ENCODE data around the gene KRTAP5-6.
A peak's percentile ranks its signal among the peaks of the same experiment; 100 is the strongest.

The KRTAP5-6 gene

DNA sequence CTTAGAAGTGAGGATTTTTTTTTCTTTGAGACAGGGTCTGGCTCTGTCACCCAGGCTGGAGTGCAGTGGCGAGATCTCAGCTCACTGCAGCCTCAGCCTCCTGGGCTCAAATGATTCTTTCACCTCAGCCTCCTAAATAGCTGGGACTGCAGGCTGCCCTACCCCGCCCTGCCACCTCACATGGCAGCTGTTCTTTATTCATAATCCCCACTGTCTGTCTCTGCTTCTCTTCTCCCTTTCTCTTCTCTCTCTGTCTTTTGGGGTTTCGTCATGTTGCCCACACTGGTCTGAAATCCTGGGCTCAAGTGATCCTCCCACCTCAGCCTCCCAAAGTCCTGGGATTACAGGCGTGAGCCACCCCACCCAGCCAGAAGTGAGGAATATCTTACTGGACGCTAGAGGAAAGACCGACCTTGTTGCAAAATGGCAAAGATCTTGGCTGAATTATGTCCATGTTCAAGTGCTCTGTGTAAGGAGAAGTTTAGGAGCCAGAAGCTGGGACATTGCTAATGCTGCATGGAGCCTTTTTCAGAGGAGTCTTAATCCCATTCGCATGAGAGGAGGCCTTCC lies 45.5 kb upstream of the KRTAP5-6 start:
- no peak for DNase-seq (ENCODE audit: low read depth)
- H3K4me3 ChIP-seq (ENCODE audit: low read depth, low read length) = no peak overlapping the region
- TF ChIP-seq CTCF (IDR thresholded peaks at IDR 0.05; ENCODE audit: insufficient read depth, low read depth, low read length, missing control alignments) = no peak

DNA sequence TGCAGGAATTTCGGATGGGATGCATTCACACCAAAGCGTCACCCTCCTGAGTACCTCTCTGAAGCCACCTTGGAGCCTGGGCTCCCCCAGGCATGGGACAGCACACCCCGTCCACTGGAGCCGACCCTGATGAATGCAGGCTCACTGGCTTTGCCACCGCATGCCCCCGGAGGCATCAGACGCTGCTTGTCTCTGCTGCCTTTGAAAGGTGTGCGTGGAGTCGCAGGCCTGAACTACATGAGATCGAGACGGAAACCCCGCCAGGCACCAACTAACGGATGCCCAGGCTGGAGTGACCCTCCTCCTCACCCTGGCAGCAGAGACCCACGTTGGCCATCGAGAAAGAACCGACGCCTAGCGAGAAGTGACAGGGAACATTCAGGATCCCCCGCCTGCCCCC lies 45.0 kb upstream of the KRTAP5-6 start:
- no peak for TF ChIP-seq CTCF (IDR thresholded peaks at IDR 0.05; ENCODE audit: insufficient read depth, low read depth, low read length, missing control alignments)
- DNase-seq (ENCODE audit: low read depth) = no peak
- no peak overlapping the region for H3K4me3 ChIP-seq (ENCODE audit: low read depth, low read length)

DNA sequence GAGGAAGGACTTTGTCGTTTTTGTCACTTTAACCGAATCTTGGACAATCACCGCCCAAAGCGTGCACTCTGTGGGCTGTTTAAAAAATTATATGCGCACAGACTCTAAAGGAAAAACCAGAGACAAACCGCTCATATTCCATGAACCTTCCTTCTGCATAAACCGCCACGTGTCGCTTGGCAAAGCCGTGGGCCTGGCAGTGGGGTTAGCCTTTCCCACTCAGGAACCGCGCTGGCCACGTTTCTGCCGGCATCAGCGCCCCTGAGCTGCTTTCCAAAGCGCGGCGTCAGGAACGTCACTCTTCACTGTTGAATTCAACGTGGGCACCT lies 44.6 kb upstream of the KRTAP5-6 start:
- H3K4me3 ChIP-seq (ENCODE audit: low read depth, low read length) = no peak overlapping the region
- DNase-seq (ENCODE audit: low read depth) = no peak
- no peak for TF ChIP-seq CTCF (IDR thresholded peaks at IDR 0.05; ENCODE audit: insufficient read depth, low read depth, low read length, missing control alignments)

DNA sequence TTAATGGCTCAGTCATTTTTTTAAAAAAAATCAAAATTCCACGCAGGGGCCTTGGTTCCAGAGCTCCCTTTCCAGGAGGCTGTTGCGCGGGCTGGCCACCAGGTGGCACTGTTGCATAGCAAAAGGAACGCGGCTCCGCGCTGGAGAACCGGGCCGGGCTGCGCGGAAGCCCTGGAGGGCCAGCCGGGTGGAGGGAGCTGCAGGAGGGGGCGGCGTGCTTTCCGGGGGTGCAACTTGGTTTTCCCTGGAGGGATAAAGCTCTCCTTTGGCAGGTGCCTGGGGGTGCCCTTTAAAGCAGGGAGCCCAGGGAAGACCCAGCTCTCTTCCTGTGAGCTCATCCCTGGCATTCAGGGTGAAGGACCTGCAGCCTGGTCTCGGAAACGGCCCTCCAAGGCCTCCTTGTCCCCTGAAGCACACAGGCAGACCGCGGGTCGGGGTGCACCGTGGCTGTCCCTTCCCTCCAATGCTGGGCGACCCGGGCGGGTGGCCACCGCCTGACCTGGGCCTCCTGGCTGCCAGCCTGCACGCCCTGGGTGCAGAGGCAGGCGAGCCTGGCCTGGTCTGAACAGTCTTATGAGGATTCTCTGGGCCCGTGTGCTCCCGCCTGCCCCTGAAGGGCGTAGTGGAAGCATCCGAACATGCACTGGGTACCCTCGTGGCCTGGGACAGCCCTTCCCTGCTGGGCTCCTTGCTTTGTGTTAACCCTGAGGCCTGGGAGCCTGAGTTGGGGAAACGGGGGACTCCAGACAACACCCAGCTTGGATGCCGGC lies 44.0 kb upstream of the KRTAP5-6 start:
- peak; percentile 54 for DNase-seq (ENCODE audit: low read depth)
- H3K4me3 ChIP-seq (ENCODE audit: low read depth, low read length) = no peak overlapping the region
- peak; percentile 85 for TF ChIP-seq CTCF (IDR thresholded peaks at IDR 0.05; ENCODE audit: insufficient read depth, low read depth, low read length, missing control alignments)

DNA sequence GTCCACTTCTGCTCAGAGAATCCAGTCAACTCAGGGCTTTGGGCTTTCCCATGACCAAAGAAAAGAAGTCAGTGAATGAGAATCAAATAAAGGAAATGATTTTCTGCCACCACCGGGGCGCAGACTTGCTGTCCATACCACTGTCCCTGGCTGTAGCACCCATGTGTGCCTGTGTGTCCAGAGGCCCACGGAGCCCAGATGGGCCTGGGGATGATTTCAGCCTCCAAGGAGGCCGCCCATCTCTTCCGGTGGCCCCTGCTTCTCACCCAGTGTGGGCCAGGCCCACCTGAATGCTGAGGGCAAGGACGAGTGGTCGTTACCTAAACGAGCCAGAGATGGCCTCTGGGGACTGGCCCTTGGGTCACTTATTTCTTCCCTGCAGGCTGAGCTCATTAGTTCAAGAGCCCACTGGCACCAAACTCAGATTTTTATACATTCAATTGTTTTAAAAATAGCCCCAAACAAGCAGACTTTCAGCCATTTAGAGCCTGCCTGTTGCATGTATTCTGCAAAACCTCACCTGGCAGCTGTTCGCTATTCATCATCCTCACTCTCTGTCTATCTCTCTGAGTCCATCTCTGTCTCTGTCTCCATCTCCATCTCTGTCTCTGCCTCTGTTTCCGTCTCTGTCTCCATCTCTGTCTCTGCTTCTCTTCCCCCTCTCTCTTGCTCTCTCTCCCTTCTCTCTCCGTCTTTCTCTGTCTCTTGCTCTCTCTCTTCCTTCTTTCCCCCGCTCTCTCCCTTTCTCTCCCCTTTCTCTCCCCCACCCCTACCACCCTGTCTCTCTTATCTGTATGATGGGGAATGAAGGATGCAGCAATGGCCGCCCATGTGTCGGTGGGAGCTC lies 43.2 kb upstream of the KRTAP5-6 start:
- no peak for TF ChIP-seq CTCF (IDR thresholded peaks at IDR 0.05; ENCODE audit: insufficient read depth, low read depth, low read length, missing control alignments)
- H3K4me3 ChIP-seq (ENCODE audit: low read depth, low read length) = no peak overlapping the region
- no peak for DNase-seq (ENCODE audit: low read depth)

DNA sequence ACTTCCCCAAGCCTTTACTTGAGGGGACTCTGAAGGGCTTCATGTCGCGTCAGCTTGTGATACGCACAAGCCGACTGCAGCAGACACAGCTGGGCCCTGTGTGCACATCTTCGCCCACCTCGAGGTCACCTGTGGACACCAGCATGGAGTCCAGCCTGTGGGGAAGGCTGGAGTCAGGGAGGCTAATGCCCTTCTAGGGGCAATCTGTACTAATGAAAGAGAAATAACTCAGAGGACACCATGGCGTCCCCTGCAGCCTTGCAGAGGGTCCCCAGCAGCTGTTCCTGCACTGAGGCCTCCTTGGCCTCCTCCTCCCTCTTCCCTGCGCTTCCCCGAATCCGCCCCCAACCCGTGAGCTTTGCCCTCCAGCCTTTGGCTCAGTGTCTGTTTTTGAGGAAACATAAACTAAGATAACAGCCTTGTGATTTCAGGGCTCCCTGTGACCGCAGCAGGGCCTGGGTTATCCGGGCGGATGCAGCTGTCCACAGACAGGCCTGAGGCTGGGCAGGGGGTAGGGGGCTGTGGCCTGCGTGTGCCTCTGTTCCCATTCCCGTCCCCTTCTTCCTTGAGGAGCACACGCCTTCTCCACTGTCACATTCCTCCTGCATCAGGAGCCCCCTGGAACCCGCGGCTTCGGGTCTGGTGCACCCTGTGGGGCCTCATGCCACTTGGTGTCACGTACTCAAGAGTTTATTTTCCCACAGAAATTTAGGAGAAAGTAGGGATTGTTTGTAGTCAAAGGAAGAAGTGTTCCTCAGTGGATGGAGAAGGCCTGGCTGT lies 42.4 kb upstream of the KRTAP5-6 start:
- DNase-seq (ENCODE audit: low read depth) = no peak
- H3K4me3 ChIP-seq (ENCODE audit: low read depth, low read length) = no peak overlapping the region

More for the DNA sequence above, 42.4 kb upstream of the KRTAP5-6 start:
- no peak for TF ChIP-seq CTCF (IDR thresholded peaks at IDR 0.05; ENCODE audit: insufficient read depth, low read depth, low read length, missing control alignments)

Data from GM12865 (cell line).